Testis (tissue), 3 donors: Measurements from ENCODE around the gene FAM20C. TPM values are rescaled to one million over a fixed set of nuclear protein-coding genes. Genes with fewer than 3 reads are reported as not detected.

ENCODE experiments used
- DNase-seq: peaks from one replicate; pipeline ENCODE4 v3.0.0-alpha.2; 2019
- H3K27ac ChIP-seq, 2 donors: fragments of 200-600 bp; sonication (generic); one replicate each; pipeline ENCODE4 v1.5.1; 2019
- H3K27me3 ChIP-seq: fragments of 200-600 bp; sonication (generic); one replicate; pipeline ENCODE4 v1.5.1; 2019
- H3K36me3 ChIP-seq: fragments of 200-600 bp; sonication (generic); one replicate; pipeline ENCODE4 v1.5.1; 2017; ENCODE audit warnings: low read depth; ENCODE audit errors: missing control alignments
- H3K4me1 ChIP-seq: fragments of 200-600 bp; sonication (generic); one replicate; pipeline ENCODE4 v1.5.1; 2019
- H3K4me3 ChIP-seq, 2 donors: fragments of 200-600 bp; sonication (generic); one replicate each; pipeline ENCODE4 v1.5.1; 2017 to 2019
- H3K9me3 ChIP-seq: fragments of 200-600 bp; sonication (generic); one replicate; pipeline ENCODE4 v1.5.1; 2017
- CTCF ChIP-seq, 3 experiments: fragments of 450-650 bp in 2 of 3; fragments of 200-600 bp in 1 of 3; sonication (generic) in 1 of 3; IDR thresholded peaks; one replicate each; pipeline ENCODE4 v1.5.1; 2016 to 2019; ENCODE audit warnings: antibody characterized with exemption in 3 of 3, mild to moderate bottlenecking in 2 of 3, moderate library complexity in 1 of 3
- POLR2A ChIP-seq: fragments of 450-650 bp; IDR thresholded peaks from one replicate; pipeline ENCODE4 v1.6.1; 2017; ENCODE audit warnings: antibody characterized with exemption, mild to moderate bottlenecking, moderate library complexity
- WGBS, 2 donors: methylation state at CpG; one replicate each; pipeline ENCODE4 v1.1.5; 2018; 5-methylcytosine and 5-hydroxymethylcytosine counted together
- intact Hi-C: fragments of 100-400 bp; cut with DNase I; formaldehyde crosslinking; loops from one replicate; pipeline ENCODE4 v1.15.1; 2023; ENCODE audit warnings: low total_unique reads
- polyA plus RNA-seq: library from polyadenylated mRNA; stranded (reverse); fragments of 350-450 nt; fragmentation: Illumina TruSeq; extraction: RNeasy Lipid Tissue Mini Kit (QIAGEN cat#74804); gene quantifications from one replicate; pipeline ENCODE4 v1.2.3, GENCODE V29; 2014; ENCODE audit warnings: low read depth, low replicate concordance; ENCODE audit not compliant: insufficient read depth
- total RNA-seq, 2 donors: library from RNA; depleted of rRNA; stranded (reverse); fragments of >200 nt; gene quantifications; one replicate each; pipeline ENCODE4 v1.2.3, GENCODE V29; 2016

The FAM20C gene
- total and polyA plus RNA-seq, 3 donors from 2014 or later = 14.0 to 36.7 (median 34.0) TPM

GRCh38 chr7:150811-151221, 41.6 kb upstream of the FAM20C start:
- Histone ChIP-seq H3K4me1 (peaks cover 17% of the 10 kb centered on the region), H3K27me3 (no peaks in the 10 kb centered on the region), H3K27ac (peak overlapping the region in 1 of 2 donors; percentile 96), H3K36me3 (no peaks in the 10 kb centered on the region), H3K4me3 (no peak overlapping the region), H3K9me3 (no peaks in the 10 kb centered on the region)
- intact Hi-C loops = no loop called here
- DNase-seq = peak; percentile 41
- WGBS, 2 donors = 40 to 45% methylated on average over 13 of the region's 13 CpGs
- TF ChIP-seq CTCF (IDR thresholded peaks at IDR 0.05) (no peak), POLR2A (no peak)

GRCh38 chr7:151346-152050, 40.9 kb upstream of the FAM20C start:
- Histone ChIP-seq H3K27ac (peak overlapping the region in 1 of 2 donors; percentile 96), H3K4me1 (peaks cover 17% of the 10 kb centered on the region)
- 87 to 91% methylated on average over 24 to 25 of the region's 25 CpGs for WGBS, 2 donors

GRCh38 chr7:152702-153391, 39.5 kb upstream of the FAM20C start:
- peak overlapping the region in 1 of 2 donors; percentile 12 for H3K27ac ChIP-seq
- intact Hi-C loops = no loop called here
- H3K27me3 ChIP-seq = no peaks in the 10 kb centered on the region
- DNase-seq = peak; percentile 66
- H3K4me1 ChIP-seq = peaks cover 17% of the 10 kb centered on the region
- no peaks in the 10 kb centered on the region for H3K9me3 ChIP-seq
- H3K36me3 ChIP-seq = no peaks in the 10 kb centered on the region
- 68 to 88% methylated on average over 19 of the region's 19 CpGs for WGBS, 2 donors
- TF ChIP-seq POLR2A (no peak), CTCF (IDR thresholded peaks at IDR 0.05) (no peak)
- no peak overlapping the region for H3K4me3 ChIP-seq

More at GRCh38 chr7:151346-152050, 40.9 kb upstream of the FAM20C start:
- no peak for DNase-seq
- Histone ChIP-seq H3K36me3 (no peaks in the 10 kb centered on the region), H3K4me3 (no peak overlapping the region), H3K9me3 (no peaks in the 10 kb centered on the region), H3K27me3 (no peaks in the 10 kb centered on the region)
- intact Hi-C loops = no loop called here
- TF ChIP-seq POLR2A (no peak), CTCF (IDR thresholded peaks at IDR 0.05) (no peak)

GRCh38 chr7:153604-154003, 38.8 kb upstream of the FAM20C start:
- Histone ChIP-seq H3K9me3 (no peaks in the 10 kb centered on the region), H3K4me1 (peaks cover 14% of the 10 kb centered on the region), H3K4me3 (no peak overlapping the region), H3K27ac (no peak overlapping the region), H3K27me3 (no peaks in the 10 kb centered on the region), H3K36me3 (no peaks in the 10 kb centered on the region)
- TF ChIP-seq CTCF (IDR thresholded peaks at IDR 0.05) = no peak
- no peak for TF ChIP-seq POLR2A
- intact Hi-C loops = no loop called here
- no peak for DNase-seq
- 93 to 94% methylated on average over 13 of the region's 13 CpGs for WGBS, 2 donors
